SK-N-MC (cell line): Measurements from ENCODE around the gene ARID5B.
"Not testable (repeated sequence)": the region's sequence is repeated elsewhere in the genome, so short reads cannot be mapped to it uniquely, and the experiment has no call there.

ENCODE experiments used
- DNase-seq: peaks from one replicate; pipeline ENCODE4 v3.0.0-alpha.2; 2011; ENCODE audit warnings: low read depth, low spot score
- H3K27ac ChIP-seq: fragments of 200-600 bp; sonication (generic); 2 replicates; pipeline ENCODE4 v1.5.1; 2016; ENCODE audit warnings: mixed run types
- H3K36me3 ChIP-seq: fragments of 200-600 bp; sonication (generic); 2 replicates; pipeline ENCODE4 v1.6.1; 2017; ENCODE audit warnings: antibody characterized with exemption, low read length, mixed read lengths; ENCODE audit not compliant: insufficient read depth
- H3K4me3 ChIP-seq: fragments of 200-600 bp; sonication (generic); 2 replicates; pipeline ENCODE4 v1.5.1; 2016
- H3K9ac ChIP-seq: fragments of 200-600 bp; sonication (generic); 2 replicates; pipeline ENCODE4 v1.8.0; 2017; ENCODE audit warnings: mixed run types, mixed read lengths; ENCODE audit not compliant: insufficient read length
- H3K9me3 ChIP-seq: fragments of 200-600 bp; sonication (generic); 2 replicates; pipeline ENCODE4 v1.6.1; 2017; ENCODE audit warnings: low read depth, mild to moderate bottlenecking, antibody characterized with exemption, low read length, moderate library complexity, mixed read lengths
- EZH2 ChIP-seq: fragments of 200-600 bp; sonication (generic); IDR thresholded peaks from one replicate; pipeline ENCODE4 v1.6.1; 2017; ENCODE audit warnings: antibody characterized with exemption
- FOXP2 ChIP-seq: optimal IDR thresholded peaks from 2 replicates; pipeline ENCODE3; 2011; ENCODE audit warnings: mild to moderate bottlenecking, moderate library complexity; ENCODE audit not compliant: insufficient read depth; ENCODE audit errors: extremely low read length, control extremely low read depth
- POLR2AphosphoS5 ChIP-seq: IDR thresholded peaks from 2 replicates; pipeline ENCODE4 v1.6.1; 2012; ENCODE audit warnings: mild to moderate bottlenecking, low read depth, low read length, borderline replicate concordance

ARID5B gene

DNA sequence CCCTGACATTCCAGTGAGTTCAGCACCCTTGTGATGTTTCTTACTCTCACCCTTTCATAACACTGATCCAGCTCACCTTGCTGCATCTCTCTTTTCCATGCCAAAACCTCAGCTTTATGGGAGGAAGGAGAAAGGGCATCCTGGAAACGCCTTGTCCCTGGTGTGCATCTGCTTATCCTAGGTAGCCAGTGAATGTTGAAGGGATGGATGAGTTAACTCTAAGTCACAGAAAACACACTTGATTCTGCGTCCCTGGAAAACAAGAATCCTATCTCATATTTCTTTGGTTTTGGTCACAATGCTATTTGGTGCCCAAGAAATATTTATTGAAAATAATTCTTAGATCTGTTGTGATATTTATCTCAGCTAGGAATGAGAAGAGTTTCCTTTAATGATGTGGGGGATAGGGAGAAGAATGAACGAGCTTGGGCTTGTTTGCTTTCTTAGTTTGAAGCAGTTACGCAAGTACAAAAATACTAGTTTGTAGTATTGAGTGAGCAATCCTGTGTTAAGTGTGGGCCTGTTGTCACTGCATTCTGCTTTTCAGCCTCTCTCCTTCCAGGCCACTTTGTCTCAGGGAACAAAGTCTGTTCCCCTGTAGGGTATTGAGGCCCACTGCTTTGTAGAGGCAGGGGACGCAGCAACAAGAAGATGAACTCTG lies 126.5 kb downstream of the ARID5B start:
- Histone ChIP-seq H3K4me3 (no peak overlapping the region), H3K9ac (no peak overlapping the region), H3K27ac (no peak overlapping the region), H3K9me3 (no peaks in the 10 kb centered on the region), H3K36me3 (no peaks in the 10 kb centered on the region)
- TF ChIP-seq FOXP2 (no peak), EZH2 (no peak)
- DNase-seq = no peak

DNA sequence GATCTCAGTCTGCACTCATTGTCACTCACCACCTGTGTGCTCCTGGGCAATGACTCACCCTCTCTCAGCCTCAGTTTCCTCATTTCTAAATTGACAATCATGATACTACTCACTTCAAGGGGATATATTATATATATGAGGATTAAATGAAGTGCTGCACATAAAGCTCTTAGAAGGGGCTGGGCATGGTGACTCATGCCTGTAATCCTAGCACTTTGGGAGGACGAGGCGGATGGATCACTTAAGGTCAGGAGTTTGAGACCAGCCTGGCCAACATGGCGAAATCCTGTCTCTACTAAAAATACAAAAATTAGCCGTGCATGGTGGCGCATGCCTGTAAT lies 127.0 kb downstream of the ARID5B start:
- H3K36me3 ChIP-seq, H3K4me3 ChIP-seq, H3K27ac ChIP-seq, H3K9me3 ChIP-seq, DNase-seq, H3K9ac ChIP-seq: not testable (repeated sequence)

DNA sequence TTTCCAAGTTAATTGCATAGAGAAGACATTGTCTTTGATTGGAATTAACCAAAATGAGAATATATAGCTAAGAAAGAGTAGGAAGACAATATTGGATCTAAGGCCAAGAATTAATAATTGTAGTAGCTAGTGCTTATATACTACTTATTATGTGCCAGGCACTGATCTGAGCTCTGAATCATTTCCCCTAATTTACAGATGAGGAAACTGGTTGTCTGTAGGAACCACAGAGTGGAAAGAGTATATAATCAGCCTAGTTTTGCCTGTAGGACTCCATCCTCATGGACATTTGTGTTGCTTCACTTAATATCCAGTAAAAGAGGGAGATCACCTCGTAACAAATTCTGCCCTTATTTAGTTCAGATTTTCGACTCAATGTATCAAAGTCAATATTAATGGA lies 127.9 kb downstream of the ARID5B start:
- H3K9me3 ChIP-seq = no peaks in the 10 kb centered on the region
- no peak overlapping the region for H3K27ac ChIP-seq
- no peaks in the 10 kb centered on the region for H3K36me3 ChIP-seq
- TF ChIP-seq FOXP2 = no peak
- no peak for TF ChIP-seq POLR2AphosphoS5
- TF ChIP-seq EZH2 = no peak
- DNase-seq = no peak
- no peak overlapping the region for H3K9ac ChIP-seq
- no peak overlapping the region for H3K4me3 ChIP-seq

DNA sequence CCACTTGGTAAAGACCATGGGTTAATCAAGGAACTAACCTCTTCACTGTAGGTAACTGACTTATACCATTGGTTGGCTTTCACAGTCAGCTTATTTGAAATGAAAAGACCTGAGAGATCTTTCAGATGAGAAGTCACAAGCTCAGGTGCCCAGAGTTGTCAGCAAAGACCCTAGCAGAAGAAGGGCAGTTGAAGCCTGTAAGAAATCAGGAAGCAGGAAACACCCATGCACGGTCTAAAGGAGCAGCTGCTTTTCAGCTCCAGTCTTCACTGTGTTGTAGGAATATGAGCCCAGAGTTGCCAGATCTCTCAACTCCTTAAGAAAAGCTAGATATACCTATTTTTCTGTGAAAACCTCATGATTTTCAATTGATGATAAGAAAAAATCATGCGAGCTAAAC lies 130.0 kb downstream of the ARID5B start:
- TF ChIP-seq EZH2 = no peak
- TF ChIP-seq POLR2AphosphoS5 = no peak
- H3K9me3 ChIP-seq = no peaks in the 10 kb centered on the region
- no peak for DNase-seq
- no peak overlapping the region for H3K27ac ChIP-seq
- no peak overlapping the region for H3K9ac ChIP-seq
- H3K4me3 ChIP-seq = no peak overlapping the region
- no peaks in the 10 kb centered on the region for H3K36me3 ChIP-seq

- DNase-seq = no peak
- Histone ChIP-seq H3K9ac (no peak overlapping the region), H3K27ac (no peak overlapping the region), H3K9me3 (no peaks in the 10 kb centered on the region), H3K36me3 (no peaks in the 10 kb centered on the region), H3K4me3 (no peak overlapping the region)
- TF ChIP-seq FOXP2 = no peak
- TF ChIP-seq POLR2AphosphoS5 = no peak
- TF ChIP-seq EZH2 = no peak
Measured at GRCh38 chr10:62033125-62033524, 131.6 kb downstream of the ARID5B start.

GRCh38 chr10:62034096-62034640 lies 132.7 kb downstream of the ARID5B start:
- no peak for DNase-seq
- no peak overlapping the region for H3K4me3 ChIP-seq
- no peak for TF ChIP-seq POLR2AphosphoS5
- no peaks in the 10 kb centered on the region for H3K9me3 ChIP-seq
- H3K36me3 ChIP-seq = no peaks in the 10 kb centered on the region
- H3K27ac ChIP-seq = no peak overlapping the region
- no peak overlapping the region for H3K9ac ChIP-seq

DNA sequence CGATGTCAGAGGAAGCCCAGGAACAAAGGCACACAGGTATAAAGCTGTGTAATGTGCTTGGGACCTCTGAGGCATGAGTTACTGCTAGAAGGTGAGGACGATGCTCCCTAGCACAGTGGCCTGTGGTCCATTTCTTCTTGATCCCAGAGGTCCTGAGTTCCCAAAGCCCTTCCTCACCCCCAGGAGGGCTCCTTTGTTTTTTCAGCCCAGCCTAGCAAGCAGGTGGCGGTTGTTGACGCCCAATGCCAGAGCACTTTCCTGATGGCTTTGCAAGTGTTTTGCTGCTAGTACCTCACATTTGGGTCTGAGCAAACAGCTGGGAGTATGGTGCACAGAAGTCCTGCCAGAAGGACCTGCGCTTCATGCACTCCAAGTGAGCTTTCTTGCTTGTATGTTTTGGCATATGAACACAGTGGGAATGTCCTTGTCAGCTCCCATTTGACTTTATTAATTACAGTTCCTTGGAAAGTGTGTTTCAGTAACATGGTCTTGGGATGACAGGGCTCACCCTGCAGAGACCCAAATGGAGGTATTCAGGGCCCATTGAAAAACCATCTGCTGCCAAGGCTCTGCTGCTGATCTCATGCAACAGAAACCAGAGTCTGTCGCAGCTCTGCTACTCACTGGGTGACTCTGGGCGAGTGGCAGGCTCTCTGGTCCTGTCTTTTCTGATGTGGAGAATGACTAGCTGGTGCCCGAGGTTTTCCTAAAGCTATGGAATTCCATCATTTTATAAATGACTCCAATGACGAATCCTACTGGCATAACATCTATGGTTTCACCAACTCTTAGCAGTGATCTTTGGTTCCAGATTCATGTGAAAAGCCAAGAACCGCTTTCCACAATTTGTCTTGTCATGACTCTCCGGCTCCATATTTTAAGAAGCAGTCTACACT lies 134.9 kb downstream of the ARID5B start:
- no peak for TF ChIP-seq POLR2AphosphoS5
- TF ChIP-seq EZH2 = no peak
- TF ChIP-seq FOXP2 = no peak
- H3K4me3 ChIP-seq = peak overlapping the region; percentile 22; the same call in 1 of the 2 replicates
- no peak overlapping the region for H3K9ac ChIP-seq
- no peak for DNase-seq
- H3K9me3 ChIP-seq = no peaks in the 10 kb centered on the region
- peak overlapping the region; percentile 96 for H3K27ac ChIP-seq
- no peaks in the 10 kb centered on the region for H3K36me3 ChIP-seq

- H3K9me3 ChIP-seq = no peaks in the 10 kb centered on the region
- H3K36me3 ChIP-seq = no peaks in the 10 kb centered on the region
- H3K27ac ChIP-seq = peak overlapping the region; percentile 96
- peak overlapping the region; percentile 71 for H3K9ac ChIP-seq
- H3K4me3 ChIP-seq = peak overlapping the region; percentile 38
- no peak for TF ChIP-seq FOXP2
- no peak for TF ChIP-seq POLR2AphosphoS5
- no peak for TF ChIP-seq EZH2
- DNase-seq = no peak
Measured at GRCh38 chr10:62037166-62037831, 135.8 kb downstream of the ARID5B start.
